Neural crest cell (in vitro differentiated cells): ENCODE data around the gene SEMA7A. TPM values are rescaled to one million over a fixed set of nuclear protein-coding genes. Genes with fewer than 3 reads are reported as not detected.
"Not testable (repeated sequence)": the region's sequence is repeated elsewhere in the genome, so short reads cannot be mapped to it uniquely, and the experiment has no call there.

ENCODE experiments used
- DNase-seq: peaks from one replicate; pipeline ENCODE4 v3.0.0; 2021; ENCODE audit warnings: low read depth, mixed read lengths, low spot score
- H3K27ac Mint-ChIP-seq: one replicate; pipeline ENCODE4 v1.8.0; 2021; ENCODE audit warnings: mild to moderate bottlenecking, mixed read lengths; ENCODE audit not compliant: unreplicated experiment
- H3K27me3 Mint-ChIP-seq: 2 replicates; pipeline ENCODE4 v1.8.0; 2021; ENCODE audit warnings: low read depth, mild to moderate bottlenecking, mixed read lengths
- H3K36me3 Mint-ChIP-seq: 2 replicates; pipeline ENCODE4 v1.8.0; 2021; ENCODE audit warnings: low read depth, mild to moderate bottlenecking, mixed read lengths
- H3K4me1 Mint-ChIP-seq: 2 replicates; pipeline ENCODE4 v1.8.0; 2021; ENCODE audit warnings: mixed read lengths
- H3K4me3 Mint-ChIP-seq: one replicate; pipeline ENCODE4 v1.8.0; 2021; ENCODE audit warnings: mild to moderate bottlenecking, mixed read lengths
- H3K9me3 Mint-ChIP-seq: 2 replicates; pipeline ENCODE4 v1.8.0; 2021; ENCODE audit warnings: mixed read lengths
- CTCF ChIP-seq: fragments of 200-600 bp; sonication (generic); conservative IDR thresholded peaks from 2 replicates; pipeline ENCODE4 v1.5.0; 2021; ENCODE audit warnings: antibody characterized with exemption, mild to moderate bottlenecking
- total RNA-seq: library from RNA; stranded (reverse); gene quantifications from 2 replicates; pipeline ENCODE4 v1.2.1, GENCODE V29; 2021

SEMA7A gene
- total RNA-seq, 1 donor from 2014 or later = 14.4 TPM

GRCh38 chr15:74392902-74393301 is 40.9 kb downstream of the SEMA7A start:
- Mint-ChIP-seq H3K36me3 (no peaks in the 10 kb centered on the region), H3K27me3 (no peaks in the 10 kb centered on the region), H3K27ac (no peak overlapping the region), H3K4me3 (no peak overlapping the region), H3K9me3 (no peaks in the 10 kb centered on the region), H3K4me1 (peaks cover 10% of the 10 kb centered on the region)
- DNase-seq = no peak
- no peak for TF ChIP-seq CTCF

- Mint-ChIP-seq H3K4me3 (no peak overlapping the region), H3K4me1 (peaks cover 10% of the 10 kb centered on the region), H3K36me3 (no peaks in the 10 kb centered on the region), H3K27me3 (no peaks in the 10 kb centered on the region), H3K9me3 (no peaks in the 10 kb centered on the region), H3K27ac (no peak overlapping the region)
- TF ChIP-seq CTCF = no peak
- DNase-seq = no peak
Observed at GRCh38 chr15:74392451-74392830, 41.3 kb downstream of the SEMA7A start.

- H3K9me3 Mint-ChIP-seq = no peaks in the 10 kb centered on the region
- H3K27me3 Mint-ChIP-seq = no peaks in the 10 kb centered on the region
- H3K27ac Mint-ChIP-seq = no peak overlapping the region
- H3K4me3 Mint-ChIP-seq = no peak overlapping the region
- peaks cover 10% of the 10 kb centered on the region for H3K4me1 Mint-ChIP-seq
- TF ChIP-seq CTCF = no peak
- H3K36me3 Mint-ChIP-seq = no peaks in the 10 kb centered on the region
- no peak for DNase-seq
Observed at GRCh38 chr15:74391582-74392450, 41.9 kb downstream of the SEMA7A start.

- no peak for TF ChIP-seq CTCF
- Mint-ChIP-seq H3K27ac (no peak overlapping the region), H3K4me3 (no peak overlapping the region), H3K27me3 (no peaks in the 10 kb centered on the region), H3K9me3 (no peaks in the 10 kb centered on the region), H3K36me3 (no peaks in the 10 kb centered on the region), H3K4me1 (peaks cover 10% of the 10 kb centered on the region)
- DNase-seq = no peak
Observed at GRCh38 chr15:74390647-74391288, 43.0 kb downstream of the SEMA7A start.

- not testable (repeated sequence) for H3K36me3 Mint-ChIP-seq, DNase-seq, H3K9me3 Mint-ChIP-seq, H3K27me3 Mint-ChIP-seq, H3K4me3 Mint-ChIP-seq, H3K27ac Mint-ChIP-seq
- peaks cover 10% of the 10 kb centered on the region for H3K4me1 Mint-ChIP-seq
Observed at GRCh38 chr15:74390049-74390646, 43.6 kb downstream of the SEMA7A start.
